KMS-11 (cell line): Measurements from ENCODE around the gene CPHXL2.

ENCODE experiments used
- H2AFZ ChIP-seq: fragments of 200-600 bp; sonication (generic); 2 replicates; pipeline ENCODE4 v1.6.1; 2016; ENCODE audit warnings: antibody characterized with exemption, mixed run types, low read depth
- H3K27ac ChIP-seq: fragments of 200-600 bp; sonication (generic); 2 replicates; pipeline ENCODE4 v1.6.1; 2016; ENCODE audit warnings: mild to moderate bottlenecking, mixed run types
- H3K27me3 ChIP-seq: fragments of 200-600 bp; sonication (generic); 2 replicates; pipeline ENCODE4 v1.6.1; 2017; ENCODE audit warnings: mild to moderate bottlenecking, low read depth, mixed run types, moderate library complexity; ENCODE audit not compliant: insufficient read depth
- H3K36me3 ChIP-seq: fragments of 200-600 bp; sonication (generic); 2 replicates; pipeline ENCODE4 v1.6.1; 2017; ENCODE audit warnings: mild to moderate bottlenecking, mixed run types; ENCODE audit not compliant: insufficient read depth
- H3K4me1 ChIP-seq: fragments of 200-600 bp; sonication (generic); 2 replicates; pipeline ENCODE4 v1.6.1; 2016; ENCODE audit warnings: mild to moderate bottlenecking, low read depth, mixed run types; ENCODE audit not compliant: poor library complexity, severe bottlenecking
- H3K4me2 ChIP-seq: fragments of 200-600 bp; sonication (generic); 2 replicates; pipeline ENCODE4 v1.7.0; 2016; ENCODE audit warnings: mild to moderate bottlenecking, mixed run types
- H3K4me3 ChIP-seq: fragments of 200-600 bp; sonication (generic); IDR thresholded peaks from 2 replicates; pipeline ENCODE4 v1.6.1; 2017; ENCODE audit warnings: low read depth, low read length, mixed read lengths; ENCODE audit not compliant: insufficient read depth
- H3K79me2 ChIP-seq: fragments of 200-600 bp; sonication (generic); 2 replicates; pipeline ENCODE4 v1.6.1; 2016; ENCODE audit warnings: low read depth, mixed run types; ENCODE audit not compliant: insufficient read depth
- H3K9ac ChIP-seq: fragments of 200-600 bp; sonication (generic); 2 replicates; pipeline ENCODE4 v1.6.1; 2016; ENCODE audit warnings: mild to moderate bottlenecking, mixed run types
- H4K20me1 ChIP-seq: fragments of 200-600 bp; sonication (generic); 2 replicates; pipeline ENCODE4 v1.6.1; 2016; ENCODE audit warnings: mild to moderate bottlenecking, mixed run types; ENCODE audit not compliant: insufficient read depth
- TF ChIP-seq, protein P1 (sequence below): fragments of 200-600 bp; sonication (generic); conservative IDR thresholded peaks from 2 replicates; pipeline ENCODE4 v1.6.1; 2017; ENCODE audit warnings: low read depth, mild to moderate bottlenecking, antibody characterized with exemption, low read length, moderate library complexity, mixed read lengths

The CPHXL2 gene

DNA sequence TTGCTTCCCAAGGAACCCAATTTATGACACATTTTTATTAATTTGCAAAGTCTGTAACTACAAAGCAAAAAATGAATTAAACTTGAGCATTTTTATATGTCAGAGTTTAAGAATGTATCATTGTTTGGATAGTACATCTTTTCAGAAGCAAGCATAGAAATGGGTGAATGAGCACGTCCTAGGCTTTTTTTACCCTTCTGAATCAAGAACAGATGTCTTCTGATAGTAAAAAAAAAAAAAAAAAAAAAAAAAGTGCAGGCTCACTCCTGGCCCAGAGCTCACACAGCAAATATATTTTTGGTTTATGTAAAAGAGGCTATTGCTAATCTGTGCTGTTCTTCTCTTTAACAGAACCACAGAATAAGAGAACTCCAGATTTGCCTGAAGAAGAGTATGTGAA lies 22.9 kb downstream of the CPHXL2 start:
- peaks cover 55% of the 10 kb centered on the region for H3K79me2 ChIP-seq
- no peak overlapping the region for H3K4me2 ChIP-seq
- H3K27ac ChIP-seq: no peak overlapping the region
- no peak overlapping the region for H2AFZ ChIP-seq
- H4K20me1 ChIP-seq: peaks cover 17% of the 10 kb centered on the region; the same call in 1 of the 2 replicates
- TF ChIP-seq, protein P1, sequence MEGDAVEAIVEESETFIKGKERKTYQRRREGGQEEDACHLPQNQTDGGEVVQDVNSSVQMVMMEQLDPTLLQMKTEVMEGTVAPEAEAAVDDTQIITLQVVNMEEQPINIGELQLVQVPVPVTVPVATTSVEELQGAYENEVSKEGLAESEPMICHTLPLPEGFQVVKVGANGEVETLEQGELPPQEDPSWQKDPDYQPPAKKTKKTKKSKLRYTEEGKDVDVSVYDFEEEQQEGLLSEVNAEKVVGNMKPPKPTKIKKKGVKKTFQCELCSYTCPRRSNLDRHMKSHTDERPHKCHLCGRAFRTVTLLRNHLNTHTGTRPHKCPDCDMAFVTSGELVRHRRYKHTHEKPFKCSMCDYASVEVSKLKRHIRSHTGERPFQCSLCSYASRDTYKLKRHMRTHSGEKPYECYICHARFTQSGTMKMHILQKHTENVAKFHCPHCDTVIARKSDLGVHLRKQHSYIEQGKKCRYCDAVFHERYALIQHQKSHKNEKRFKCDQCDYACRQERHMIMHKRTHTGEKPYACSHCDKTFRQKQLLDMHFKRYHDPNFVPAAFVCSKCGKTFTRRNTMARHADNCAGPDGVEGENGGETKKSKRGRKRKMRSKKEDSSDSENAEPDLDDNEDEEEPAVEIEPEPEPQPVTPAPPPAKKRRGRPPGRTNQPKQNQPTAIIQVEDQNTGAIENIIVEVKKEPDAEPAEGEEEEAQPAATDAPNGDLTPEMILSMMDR: no peak
- peaks cover 11% of the 10 kb centered on the region; the same call in 1 of the 2 replicates for H3K36me3 ChIP-seq
- no peaks in the 10 kb centered on the region for H3K27me3 ChIP-seq
- no peak overlapping the region for H3K9ac ChIP-seq
- no peak overlapping the region for H3K4me3 ChIP-seq
- H3K4me1 ChIP-seq: peaks cover 42% of the 10 kb centered on the region

DNA sequence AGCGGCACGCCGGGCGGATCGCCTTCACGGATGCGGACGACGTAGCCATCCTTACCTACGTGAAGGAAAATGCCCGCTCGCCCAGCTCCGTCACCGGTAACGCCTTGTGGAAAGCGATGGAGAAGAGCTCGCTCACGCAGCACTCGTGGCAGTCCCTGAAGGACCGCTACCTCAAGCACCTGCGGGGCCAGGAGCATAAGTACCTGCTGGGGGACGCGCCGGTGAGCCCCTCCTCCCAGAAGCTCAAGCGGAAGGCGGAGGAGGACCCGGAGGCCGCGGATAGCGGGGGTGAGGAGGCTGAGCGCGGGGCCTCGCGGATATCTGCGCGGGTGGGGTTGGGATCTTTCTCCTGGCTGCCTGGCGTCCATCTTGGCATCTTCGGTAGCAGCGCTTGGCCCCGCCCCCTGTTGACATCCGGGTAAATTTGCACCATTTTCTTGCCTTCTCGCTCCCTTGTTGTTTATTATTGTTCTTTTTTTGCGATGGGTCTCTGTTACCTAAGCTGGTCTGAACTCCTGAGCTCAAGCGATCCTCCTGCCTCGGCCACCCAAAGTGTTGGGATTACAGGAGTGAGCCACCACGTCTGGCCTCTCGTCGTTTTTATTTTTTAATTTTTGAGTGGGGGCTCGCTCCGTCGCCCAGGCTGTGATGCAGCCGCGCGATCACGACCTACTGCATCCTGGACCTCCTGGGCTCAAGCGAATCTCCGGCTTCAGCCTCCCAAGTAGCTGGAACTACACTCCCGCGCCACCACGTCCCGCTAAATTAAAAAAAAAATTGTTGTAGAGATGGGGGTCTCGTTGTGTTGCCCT lies 28.3 kb downstream of the CPHXL2 start:
- H4K20me1 ChIP-seq: peaks cover 17% of the 10 kb centered on the region; the same call in 1 of the 2 replicates

DNA sequence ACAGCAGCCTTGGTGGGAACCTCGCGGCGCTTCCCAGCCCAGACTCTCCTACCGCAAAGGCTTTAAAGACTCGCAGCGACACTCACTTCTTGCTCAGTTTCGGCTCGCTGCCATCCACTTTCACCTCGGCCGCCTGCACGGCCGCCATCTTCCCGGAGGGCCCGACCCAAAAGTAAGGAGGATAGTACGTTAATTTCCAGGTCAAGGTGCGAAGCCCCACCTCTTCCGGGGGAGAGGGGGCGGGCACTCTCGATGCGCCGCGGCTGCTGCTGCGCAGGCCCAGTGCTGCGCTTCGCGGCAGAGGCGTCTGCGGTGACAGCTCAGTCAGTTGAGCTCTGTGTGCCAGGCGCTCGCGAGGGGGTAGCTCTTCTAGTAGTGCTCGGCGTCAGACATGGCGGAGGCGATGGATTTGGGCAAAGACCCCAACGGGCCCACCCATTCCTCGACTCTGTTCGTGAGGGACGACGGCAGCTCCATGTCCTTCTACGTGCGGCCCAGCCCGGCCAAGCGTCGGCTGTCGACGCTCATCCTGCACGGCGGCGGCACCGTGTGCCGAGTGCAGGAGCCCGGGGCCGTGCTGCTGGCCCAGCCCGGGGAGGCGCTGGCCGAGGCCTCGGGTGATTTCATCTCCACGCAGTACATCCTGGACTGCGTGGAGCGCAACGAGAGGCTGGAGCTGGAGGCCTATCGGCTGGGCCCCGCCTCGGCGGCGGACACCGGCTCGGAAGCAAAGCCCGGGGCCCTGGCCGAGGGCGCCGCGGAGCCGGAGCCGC lies 29.1 kb downstream of the CPHXL2 start, which contains the start of the genes KARS1 and TERF2IP:
KARS1 (minus strand) TSS at position 174 of the 773 bp plus-strand sequence; CDS start at position 148, 26 bp downstream.
TERF2IP (plus strand) TSS at position 282 of the 773 bp plus-strand sequence; CDS start at position 392, 110 bp downstream.
- peak within 1 kb of the TSS; percentile 59 for H2AFZ ChIP-seq
- peaks cover 95% of the 10 kb centered on the region for H3K79me2 ChIP-seq
- H3K4me1 ChIP-seq: peaks cover 53% of the 10 kb centered on the region
- peaks cover 13% of the 10 kb centered on the region; the same call in 1 of the 2 replicates for H4K20me1 ChIP-seq
- H3K27me3 ChIP-seq: no peaks in the 10 kb centered on the region
- peak within 1 kb of the TSS; percentile 4 for H3K4me3 ChIP-seq
- TF ChIP-seq, protein P1: no peak
- peak within 1 kb of the TSS; percentile 98 for H3K4me2 ChIP-seq
- peaks cover 3% of the 10 kb centered on the region; the same call in 1 of the 2 replicates for H3K36me3 ChIP-seq
- peak within 1 kb of the TSS; percentile 77 for H3K27ac ChIP-seq
- H3K9ac ChIP-seq: peak within 1 kb of the TSS; percentile 91

More for the DNA sequence above, 28.3 kb downstream of the CPHXL2 start:
- Histone ChIP-seq H3K9ac (peak overlapping the region; percentile 91), H3K27me3 (no peaks in the 10 kb centered on the region), H2AFZ (peak overlapping the region; percentile 59), H3K79me2 (peaks cover 95% of the 10 kb centered on the region), H3K27ac (peak overlapping the region; percentile 77), H3K4me1 (peaks cover 61% of the 10 kb centered on the region), H3K4me3 (peak overlapping the region; percentile 4), H3K4me2 (peak overlapping the region; percentile 98), H3K36me3 (peaks cover 3% of the 10 kb centered on the region; the same call in 1 of the 2 replicates)
- TF ChIP-seq, protein P1: 0 out of 2 replicates have a peak, but pooled peaks have one; percentile 8

DNA sequence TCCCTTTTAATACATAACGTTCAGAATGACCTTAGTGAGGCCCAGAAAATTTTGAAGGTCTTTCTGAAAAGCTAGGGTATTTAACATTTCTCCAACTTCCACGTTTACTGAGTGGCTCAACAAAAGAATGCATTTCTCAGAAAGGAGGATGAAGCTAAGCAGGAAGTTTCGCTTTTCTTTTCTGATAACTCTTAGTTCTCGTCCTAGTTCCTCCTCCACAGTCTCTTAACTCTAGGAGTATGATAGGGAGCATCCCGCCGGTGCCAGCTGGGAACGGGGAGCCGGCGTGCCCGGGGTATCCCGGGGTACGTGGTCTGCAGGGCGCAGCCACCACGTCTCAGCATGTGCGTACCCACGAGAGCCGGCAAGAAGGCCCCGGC lies 29.7 kb downstream of the CPHXL2 start:
- Histone ChIP-seq H3K36me3 (peaks cover 3% of the 10 kb centered on the region; the same call in 1 of the 2 replicates), H2AFZ (peak overlapping the region; percentile 48), H3K27ac (peak overlapping the region; percentile 77), H3K4me3 (no peak overlapping the region), H3K4me1 (peaks cover 47% of the 10 kb centered on the region), H3K79me2 (peaks cover 94% of the 10 kb centered on the region), H3K27me3 (no peaks in the 10 kb centered on the region), H3K9ac (peak overlapping the region; percentile 91), H3K4me2 (peak overlapping the region; percentile 63), H4K20me1 (peaks cover 14% of the 10 kb centered on the region; the same call in 1 of the 2 replicates)
- TF ChIP-seq, protein P1: no peak
